Measurements from ENCODE around the gene AKAP8L. TPM values are rescaled to one million over a fixed set of nuclear protein-coding genes. Genes with fewer than 3 reads are reported as not detected.
"Not testable (repeated sequence)": the region's sequence is repeated elsewhere in the genome, so short reads cannot be mapped to it uniquely, and the experiment has no call there.

Gene AKAP8L
- total and polyA plus RNA-seq, 5 donors = 64.4 to 106 (median 85.2) TPM

GRCh38 chr19:15373644-15374043, 45.1 kb downstream of the AKAP8L start:
- intact Hi-C loops (cut with DNase I) = loop anchor here in 1 of 4 donors (10.0 kb wide), 1 partner anchor 109 kb away; no protein-coding TSS in a partner anchor
- WGBS = 92% methylated on average over 22 of the region's 22 CpGs
- H3K4me3 ChIP-seq (ENCODE audit: low read length) = no peak overlapping the region
- DNase-seq (peak in 1 of 3 donors; percentile 56), ATAC-seq (no peak)
- no peak overlapping the region for H3K27ac ChIP-seq (ENCODE audit: low read length)
- H3K9me3 ChIP-seq (ENCODE audit: control insufficient read depth, low read length) = no peaks in the 10 kb centered on the region
- H3K27me3 ChIP-seq (ENCODE audit: control insufficient read depth, insufficient read depth) = no peaks in the 10 kb centered on the region
- peaks cover 16% of the 10 kb centered on the region for H3K4me1 ChIP-seq (ENCODE audit: control insufficient read depth, insufficient read depth, low read length)

- Histone ChIP-seq H3K27ac (ENCODE audit: low read length) (no peak overlapping the region), H3K27me3 (ENCODE audit: control insufficient read depth, insufficient read depth) (no peaks in the 10 kb centered on the region), H3K4me1 (ENCODE audit: control insufficient read depth, insufficient read depth, low read length) (peaks cover 16% of the 10 kb centered on the region), H3K4me3 (ENCODE audit: low read length) (no peak overlapping the region), H3K9me3 (ENCODE audit: control insufficient read depth, low read length) (no peaks in the 10 kb centered on the region)
- no peak for DNase-seq
- intact Hi-C loops (cut with DNase I) = loop anchor here in 1 of 4 donors (10.0 kb wide), 1 partner anchor 108 kb away; no protein-coding TSS in a partner anchor
- WGBS = 93% methylated on average over 30 of the region's 30 CpGs
- ATAC-seq = no peak
These were observed 45.9 kb downstream of the AKAP8L start for GRCh38 chr19:15372891-15373301.

DNA sequence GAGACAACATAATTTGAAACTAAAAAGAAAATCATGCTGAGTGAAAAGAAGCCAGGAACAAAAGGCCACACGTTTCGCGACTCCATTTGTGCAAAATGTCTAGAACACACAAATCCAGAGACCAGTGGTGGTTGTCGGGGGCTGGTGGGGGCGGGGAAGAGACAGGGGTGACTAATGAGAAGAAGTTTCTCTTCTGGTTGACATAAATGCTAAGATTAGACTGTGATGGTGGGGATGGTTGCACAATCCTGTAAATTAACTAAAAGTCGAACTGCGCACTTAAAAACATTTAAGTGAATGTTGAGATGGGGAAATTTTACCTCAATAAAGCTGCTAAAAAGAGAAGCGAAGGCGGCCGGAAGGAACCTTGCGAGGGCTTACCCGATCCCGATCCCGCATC, 46.3 kb downstream of the AKAP8L start:
- WGBS = 94% methylated on average over 14 of the region's 14 CpGs
- no peak for ATAC-seq
- H3K4me1 ChIP-seq (ENCODE audit: control insufficient read depth, insufficient read depth, low read length) = peaks cover 13% of the 10 kb centered on the region
- no peak overlapping the region for H3K4me3 ChIP-seq (ENCODE audit: low read length)
- intact Hi-C loops (cut with DNase I) = loop anchor here in 1 of 4 donors (10.0 kb wide), 1 partner anchor 108 kb away; no protein-coding TSS in a partner anchor
- no peaks in the 10 kb centered on the region for H3K27me3 ChIP-seq (ENCODE audit: control insufficient read depth, insufficient read depth)
- no peak overlapping the region for H3K27ac ChIP-seq (ENCODE audit: low read length)
- no peaks in the 10 kb centered on the region for H3K9me3 ChIP-seq (ENCODE audit: control insufficient read depth, low read length)
- no peak for DNase-seq

- intact Hi-C loops (cut with DNase I) = loop anchor here in 1 of 4 donors (10.0 kb wide), 1 partner anchor 107 kb away; no protein-coding TSS in a partner anchor
- no peaks in the 10 kb centered on the region for H3K9me3 ChIP-seq (ENCODE audit: control insufficient read depth, low read length)
- WGBS = 81% methylated on average over 17 of the region's 17 CpGs
- no peak overlapping the region for H3K4me3 ChIP-seq (ENCODE audit: low read length)
- H3K27ac ChIP-seq (ENCODE audit: low read length) = no peak overlapping the region
- DNase-seq (peak in 1 of 3 donors; percentile 17), ATAC-seq (no peak)
- no peaks in the 10 kb centered on the region for H3K27me3 ChIP-seq (ENCODE audit: control insufficient read depth, insufficient read depth)
- peaks cover 10% of the 10 kb centered on the region for H3K4me1 ChIP-seq (ENCODE audit: control insufficient read depth, insufficient read depth, low read length)
These were observed 46.9 kb downstream of the AKAP8L start for GRCh38 chr19:15371786-15372380.

- intact Hi-C loops (cut with DNase I) = loop anchor here in 1 of 4 donors (10.0 kb wide), 1 partner anchor 106 kb away; no protein-coding TSS in a partner anchor
- Histone ChIP-seq H3K4me3 (ENCODE audit: low read length) (no peak overlapping the region), H3K9me3 (ENCODE audit: control insufficient read depth, low read length) (no peaks in the 10 kb centered on the region), H3K27me3 (ENCODE audit: control insufficient read depth, insufficient read depth) (no peaks in the 10 kb centered on the region), H3K27ac (ENCODE audit: low read length) (no peak overlapping the region), H3K4me1 (ENCODE audit: control insufficient read depth, insufficient read depth, low read length) (peaks cover 10% of the 10 kb centered on the region)
- WGBS = 95% methylated on average over 7 of the region's 7 CpGs
- no peak for ATAC-seq
- peak in 1 of 3 donors; percentile 30 for DNase-seq
These were observed 47.7 kb downstream of the AKAP8L start for GRCh38 chr19:15371119-15371518.

DNA sequence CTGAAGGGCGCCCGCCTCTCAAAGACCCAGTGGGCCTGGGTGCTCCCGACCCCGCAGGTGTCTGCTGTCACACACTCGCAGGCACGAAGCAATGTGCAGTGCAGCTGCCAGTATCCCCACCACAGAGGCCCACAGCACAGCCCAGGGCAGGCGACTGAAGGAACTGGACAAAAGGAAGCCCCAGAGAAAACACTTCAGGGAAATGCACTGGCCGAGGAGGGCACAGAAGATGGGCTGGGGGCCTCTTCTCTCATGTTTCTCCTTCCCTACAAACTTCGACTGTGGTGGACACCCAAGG, 49.2 kb downstream of the AKAP8L start:
- ATAC-seq (no peak), DNase-seq (peak in 1 of 3 donors; percentile 50)
- 92% methylated on average over 9 of the region's 9 CpGs for WGBS
- Histone ChIP-seq H3K9me3 (ENCODE audit: control insufficient read depth, low read length) (no peaks in the 10 kb centered on the region), H3K4me3 (ENCODE audit: low read length) (no peak overlapping the region), H3K27ac (ENCODE audit: low read length) (no peak overlapping the region), H3K4me1 (ENCODE audit: control insufficient read depth, insufficient read depth, low read length) (peaks cover 7% of the 10 kb centered on the region), H3K27me3 (ENCODE audit: control insufficient read depth, insufficient read depth) (no peaks in the 10 kb centered on the region)
- intact Hi-C loops (cut with DNase I) = no loop called here

- H3K9me3 ChIP-seq (ENCODE audit: control insufficient read depth, low read length) = no peaks in the 10 kb centered on the region
- ATAC-seq (peak in 1 of 2 donors; percentile 5), DNase-seq (peak in 1 of 3 donors; percentile 57)
- H3K4me3 ChIP-seq (ENCODE audit: low read length) = no peak overlapping the region
- H3K27ac ChIP-seq (ENCODE audit: low read length) = no peak overlapping the region
- intact Hi-C loops (cut with DNase I) = no loop called here
- no peaks in the 10 kb centered on the region for H3K27me3 ChIP-seq (ENCODE audit: control insufficient read depth, insufficient read depth)
- 88% methylated on average over 35 of the region's 35 CpGs for WGBS
- peaks cover 2% of the 10 kb centered on the region for H3K4me1 ChIP-seq (ENCODE audit: control insufficient read depth, insufficient read depth, low read length)
These were observed 49.8 kb downstream of the AKAP8L start for GRCh38 chr19:15368798-15369593.

DNA sequence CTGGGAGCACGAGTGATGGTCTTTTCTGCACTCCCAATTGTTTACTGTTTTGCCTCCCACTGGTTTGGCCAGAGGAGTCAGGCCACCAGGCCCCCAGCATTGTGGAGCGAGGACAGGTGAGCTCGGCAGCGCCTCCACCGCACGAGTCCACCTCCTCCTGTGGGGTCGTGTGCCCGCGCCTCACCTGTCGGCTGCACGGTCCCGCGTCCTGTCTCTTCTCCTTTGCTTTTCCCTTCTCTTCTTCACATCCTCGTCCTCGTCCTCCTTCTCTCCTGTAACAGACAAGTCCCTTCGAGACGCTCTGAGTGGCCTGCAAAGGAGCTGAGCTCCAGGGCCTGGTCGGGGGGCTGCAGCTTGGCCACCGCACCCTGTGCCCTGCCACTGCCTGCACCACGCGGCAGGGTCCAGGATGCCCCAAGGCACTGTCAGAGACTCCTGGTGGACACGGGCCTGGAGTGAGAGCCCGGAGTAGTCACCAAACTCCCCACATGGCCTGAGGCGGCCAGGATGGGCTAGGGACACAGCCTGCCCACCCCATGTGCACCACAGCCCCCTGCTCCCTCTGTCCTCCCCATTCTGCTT, 50.6 kb downstream of the AKAP8L start:
- WGBS = 93% methylated on average over 24 of the region's 24 CpGs
- peak in 1 of 3 donors; percentile 54 for DNase-seq
- peak overlapping the region; percentile 39 for H3K27ac ChIP-seq (ENCODE audit: low read length)
- H3K4me3 ChIP-seq (ENCODE audit: low read length) = no peak overlapping the region
- intact Hi-C loops (cut with DNase I) = no loop called here
- H3K27me3 ChIP-seq (ENCODE audit: control insufficient read depth, insufficient read depth) = no peaks in the 10 kb centered on the region
- H3K4me1 ChIP-seq (ENCODE audit: control insufficient read depth, insufficient read depth, low read length) = no peaks in the 10 kb centered on the region
- ATAC-seq = peak; percentile 11 to 18
- H3K9me3 ChIP-seq (ENCODE audit: control insufficient read depth, low read length) = no peaks in the 10 kb centered on the region

GRCh38 chr19:15367439-15367838, 51.3 kb downstream of the AKAP8L start:
- no peaks in the 10 kb centered on the region for H3K4me1 ChIP-seq (ENCODE audit: control insufficient read depth, insufficient read depth, low read length)
- DNase-seq = peak in 1 of 3 donors; percentile 45
- 76% methylated on average over 3 of the region's 3 CpGs for WGBS
- ATAC-seq = peak; percentile 24 to 67
- H3K27ac ChIP-seq (ENCODE audit: low read length) = peak overlapping the region; percentile 39
- intact Hi-C loops (cut with DNase I) = no loop called here
- no peaks in the 10 kb centered on the region for H3K27me3 ChIP-seq (ENCODE audit: control insufficient read depth, insufficient read depth)
- no peak overlapping the region for H3K4me3 ChIP-seq (ENCODE audit: low read length)
- H3K9me3 ChIP-seq (ENCODE audit: control insufficient read depth, low read length) = no peaks in the 10 kb centered on the region

GRCh38 chr19:15365264-15365663, 53.5 kb downstream of the AKAP8L start:
- 91% methylated on average over 6 of the region's 6 CpGs for WGBS
- Histone ChIP-seq H3K9me3 (ENCODE audit: control insufficient read depth, low read length) (no peaks in the 10 kb centered on the region), H3K27me3 (ENCODE audit: control insufficient read depth, insufficient read depth) (no peaks in the 10 kb centered on the region), H3K4me3 (ENCODE audit: low read length) (no peak overlapping the region), H3K4me1 (ENCODE audit: control insufficient read depth, insufficient read depth, low read length) (no peaks in the 10 kb centered on the region), H3K27ac (ENCODE audit: low read length) (no peak overlapping the region)
- peak; percentile 20 to 21 for ATAC-seq
- intact Hi-C loops (cut with DNase I) = no loop called here
- peak in 1 of 3 donors; percentile 38 for DNase-seq

GRCh38 chr19:15363791-15364190, 55.0 kb downstream of the AKAP8L start:
- 41% methylated on average over 3 of the region's 3 CpGs for WGBS
- H3K4me3 ChIP-seq (ENCODE audit: low read length); H3K27me3 ChIP-seq (ENCODE audit: control insufficient read depth, insufficient read depth); H3K27ac ChIP-seq (ENCODE audit: low read length); intact Hi-C loops (cut with DNase I); ATAC-seq; H3K9me3 ChIP-seq (ENCODE audit: control insufficient read depth, low read length); H3K4me1 ChIP-seq (ENCODE audit: control insufficient read depth, insufficient read depth, low read length): not testable (repeated sequence)
- peak in 1 of 3 donors; percentile 40 for DNase-seq

Measured in right cardiac atrium (tissue), 5 donors.